H1 (cell line): ENCODE results near the gene MCFD2. TPM values are rescaled to one million over a fixed set of nuclear protein-coding genes. Genes with fewer than 3 reads are reported as not detected.

Experiments
- CTCF ChIA-PET: fragments of 300-600 bp; sonication (Branson Sonifier 250); formaldehyde crosslinking; loops from one replicate; lab custom pipeline; 2021; ENCODE audit not compliant: partially characterized antibody; lab: Charles Lee
- POLR2A ChIA-PET: fragments of 300-600 bp; sonication (Branson Sonifier 250); formaldehyde crosslinking; loops from one replicate; lab custom pipeline; 2021; ENCODE audit warnings: inconsistent platforms; ENCODE audit not compliant: partially characterized antibody; lab: Charles Lee
- DNase-seq, 2 experiments: peaks; one replicate each; pipeline versions ENCODE4 v3.0.0 to v3.0.0-alpha.2; 2010 to 2022; ENCODE audit warnings: low spot score in 2 of 2, low read depth in 1 of 2, mixed read lengths in 1 of 2
- FAIRE-seq: peaks from 2 replicates; lab custom pipeline; 2011; peaks lifted over from hg19 to GRCh38; lab: Jason Lieb, UNC
- H2AFZ ChIP-seq: 2 replicates; pipeline ENCODE4 v1.8.1; 2012; ENCODE audit warnings: low read length, inconsistent platforms
- H2AK5ac ChIP-seq: 2 replicates; pipeline ENCODE4 v1.6.1; 2013; ENCODE audit warnings: low read depth, low read length
- H2BK120ac ChIP-seq: replicated peaks from 2 replicates; pipeline ENCODE3; 2013; ENCODE audit warnings: low read depth, low read length, inconsistent platforms
- H2BK12ac ChIP-seq: 2 replicates; pipeline ENCODE4 v1.6.1; 2013; ENCODE audit warnings: low read depth, low read length
- H2BK15ac ChIP-seq: 2 replicates; pipeline ENCODE4 v1.6.1; 2013; ENCODE audit warnings: low read length
- H2BK20ac ChIP-seq: 2 replicates; pipeline ENCODE4 v1.6.1; 2013; ENCODE audit warnings: low read length
- H2BK5ac ChIP-seq: 2 replicates; pipeline ENCODE4 v1.6.1; 2013; ENCODE audit warnings: low read depth, low read length
- H3K14ac ChIP-seq: 2 replicates; pipeline ENCODE4 v1.6.1; 2013; ENCODE audit warnings: inconsistent platforms; ENCODE audit not compliant: insufficient read length
- H3K18ac ChIP-seq: 2 replicates; pipeline ENCODE4 v1.6.1; 2013; ENCODE audit warnings: low read length; ENCODE audit errors: extremely low read depth
- H3K23ac ChIP-seq: 2 replicates; pipeline ENCODE4 v1.6.1; 2013; ENCODE audit warnings: inconsistent platforms; ENCODE audit not compliant: insufficient read length
- H3K23me2 ChIP-seq: 2 replicates; pipeline ENCODE4 v1.6.1; 2013; ENCODE audit warnings: low read depth, low read length
- H3K27ac ChIP-seq: 2 replicates; pipeline ENCODE4 v1.6.1; 2011; ENCODE audit warnings: low read depth, low read length, inconsistent platforms
- H3K27me3 ChIP-seq, 4 experiments: replicated peaks in 1 of 4; 1 replicate in 1 of 4; 2 replicates in 3 of 4; pipeline versions ENCODE4 v1.6.1 to v1.8.1; 2011 to 2013; ENCODE audit warnings: low read length in 3 of 4, mild to moderate bottlenecking in 3 of 4, inconsistent platforms in 2 of 4, mixed read lengths in 2 of 4, moderate library complexity in 1 of 4; ENCODE audit not compliant: control insufficient read depth in 3 of 4, insufficient read depth in 3 of 4; ENCODE audit errors: extremely low read depth in 1 of 4
- H3K36me3 ChIP-seq, 4 experiments: 2 replicates each; pipeline versions ENCODE4 v1.6.1 to v1.8.1; 2011 to 2013; ENCODE audit warnings: mild to moderate bottlenecking in 4 of 4, low read length in 3 of 4, moderate library complexity in 2 of 4, control low read depth in 1 of 4, inconsistent platforms in 1 of 4; ENCODE audit not compliant: insufficient read depth in 4 of 4, control insufficient read depth in 2 of 4
- H3K4ac ChIP-seq: replicated peaks from 2 replicates; pipeline ENCODE3; 2013; ENCODE audit warnings: low read length, low read depth, mixed read lengths, inconsistent platforms; ENCODE audit not compliant: insufficient read length
- H3K4me1 ChIP-seq, 4 experiments: replicated peaks in 1 of 4; 1 replicate in 1 of 4; 2 replicates in 3 of 4; pipeline versions ENCODE4 v1.6.1 to v1.8.1; 2011 to 2013; ENCODE audit warnings: low read length in 3 of 4, inconsistent platforms in 2 of 4, mixed read lengths in 1 of 4; ENCODE audit not compliant: insufficient read depth in 4 of 4, control insufficient read depth in 3 of 4
- H3K4me2 ChIP-seq, 2 experiments: 2 replicates each; pipeline versions ENCODE4 v1.6.1 to v1.8.1; 2011 to 2013; ENCODE audit warnings: low read depth in 2 of 2, low read length in 2 of 2, control low read depth in 1 of 2, inconsistent platforms in 1 of 2, mild to moderate bottlenecking in 1 of 2; ENCODE audit not compliant: insufficient read depth in 1 of 2
- H3K4me3 ChIP-seq, 4 experiments: fragments of 200-600, 300-600 bp in 1 of 4; sonication (generic), shearing (Covaris generic), sonication (Bioruptor Twin) in 1 of 4; 2 replicates each; pipeline versions ENCODE4 v1.5.1 to v1.8.1; 2011 to 2016; ENCODE audit warnings: low read length in 4 of 4, low read depth in 3 of 4, control low read depth in 2 of 4, inconsistent platforms in 2 of 4, mild to moderate bottlenecking in 2 of 4, mixed read lengths in 1 of 4, moderate library complexity in 1 of 4; ENCODE audit not compliant: insufficient read depth in 2 of 4; ENCODE audit errors: extremely low read depth in 1 of 4
- H3K56ac ChIP-seq: replicated peaks from 2 replicates; pipeline ENCODE3; 2013; ENCODE audit warnings: low read depth, mild to moderate bottlenecking, mixed read lengths, low read length, inconsistent platforms; ENCODE audit not compliant: insufficient read length
- H3K79me1 ChIP-seq: 2 replicates; pipeline ENCODE4 v1.6.1; 2013; ENCODE audit warnings: low read depth, low read length, control low read depth
- H3K79me2 ChIP-seq, 2 experiments: 2 replicates each; pipeline versions ENCODE4 v1.6.1 to v1.8.1; 2012 to 2013; ENCODE audit warnings: low read length in 2 of 2, mild to moderate bottlenecking in 2 of 2, inconsistent platforms in 1 of 2; ENCODE audit not compliant: insufficient read depth in 2 of 2, control insufficient read depth in 1 of 2
- H3K9ac ChIP-seq, 4 experiments: replicated peaks in 1 of 4; 1 replicate in 1 of 4; 2 replicates in 3 of 4; pipeline versions ENCODE4 v1.6.1 to v1.8.1; 2011 to 2013; ENCODE audit warnings: low read depth in 3 of 4, low read length in 3 of 4, control low read depth in 2 of 4, mild to moderate bottlenecking in 2 of 4, moderate library complexity in 2 of 4, inconsistent platforms in 1 of 4; ENCODE audit errors: extremely low read depth in 1 of 4
- H3K9me3 ChIP-seq, 2 experiments: 2 replicates each; pipeline versions ENCODE4 v1.6.1 to v1.8.1; 2012 to 2013; ENCODE audit warnings: mild to moderate bottlenecking in 2 of 2, moderate library complexity in 2 of 2, control low read depth in 1 of 2, inconsistent platforms in 1 of 2, low read depth in 1 of 2, low read length in 1 of 2, mixed read lengths in 1 of 2; ENCODE audit not compliant: insufficient read depth in 2 of 2
- H4K20me1 ChIP-seq, 2 experiments: replicated peaks in 1 of 2; 2 replicates each; pipeline versions ENCODE3 to v1.8.1; 2011 to 2013; ENCODE audit warnings: inconsistent platforms in 2 of 2, low read length in 2 of 2, mild to moderate bottlenecking in 1 of 2; ENCODE audit not compliant: insufficient read depth in 2 of 2, control insufficient read depth in 1 of 2
- H4K5ac ChIP-seq: 2 replicates; pipeline ENCODE4 v1.6.1; 2013; ENCODE audit warnings: low read length, low read depth, mixed read lengths, inconsistent platforms; ENCODE audit not compliant: insufficient read length
- H4K8ac ChIP-seq: 2 replicates; pipeline ENCODE4 v1.8.0; 2013; ENCODE audit warnings: mild to moderate bottlenecking, moderate library complexity, low read length, inconsistent platforms; ENCODE audit not compliant: insufficient read depth; ENCODE audit errors: extremely low read depth
- H4K91ac ChIP-seq: replicated peaks from 2 replicates; pipeline ENCODE3; 2013; ENCODE audit warnings: low read length, mixed read lengths, inconsistent platforms; ENCODE audit not compliant: insufficient read length
- GTF2F1 ChIP-seq: IDR thresholded peaks from 2 replicates; pipeline ENCODE4 v1.6.1; 2012; ENCODE audit warnings: low read depth, low read length, improper control_type of control experiment, borderline replicate concordance
- HDAC2 ChIP-seq, 2 experiments: fragments of 300-600 bp in 1 of 2; sonication (generic) in 1 of 2; IDR thresholded peaks; 2 replicates each; pipeline ENCODE4 v1.6.1; 2011 to 2012; ENCODE audit warnings: low read depth in 2 of 2, low read length in 2 of 2, mild to moderate bottlenecking in 2 of 2, moderate library complexity in 2 of 2, borderline replicate concordance in 1 of 2, inconsistent platforms in 1 of 2
- POLR2AphosphoS5 ChIP-seq: IDR thresholded peaks from 2 replicates; pipeline ENCODE4 v1.6.1; 2011; ENCODE audit warnings: low read depth, low read length
- SIN3A ChIP-seq, 2 experiments: IDR thresholded peaks in 1 of 2; conservative IDR thresholded peaks in 1 of 2; 2 replicates each; pipeline ENCODE4 v1.6.1; 2011 to 2012; ENCODE audit warnings: low read length in 2 of 2, improper control_type of control experiment in 1 of 2, low read depth in 1 of 2, mild to moderate bottlenecking in 1 of 2
- WGBS, 2 experiments: shearing (Covaris generic) in 1 of 2; methylation state at CpG; one replicate each; pipeline versions ENCODE4 v1.1.6 to v1.1.7; 2013 to 2015; ENCODE audit warnings: low lambda C conversion rate in 2 of 2, mixed read lengths in 2 of 2, inconsistent platforms in 1 of 2, low coverage in 1 of 2, missing lambda C conversion rate in 1 of 2; ENCODE audit not compliant: insufficient replicate concordance in 2 of 2, insufficient coverage in 1 of 2, insufficient read length in 1 of 2; ENCODE audit errors: extremely low coverage in 1 of 2, missing lambda C conversion rate in 1 of 2; 5-methylcytosine and 5-hydroxymethylcytosine counted together
- polyA plus RNA-seq, 7 experiments: library from polyadenylated mRNA; depleted of rRNA in 3 of 7; stranded (reverse) in 5 of 7; unstranded in 2 of 7; fragments of >200 nt in 5 of 7; fragments of 200-250 nt in 2 of 7; gene quantifications; 1 replicate in 5 of 7; 2 replicates in 1 of 7; 4 replicates in 1 of 7; pipeline versions ENCODE4 v1.2.1 to v1.2.3, GENCODE V29; 2011 to 2013; ENCODE audit warnings: missing spikeins in 2 of 7, mixed read lengths in 2 of 7
- total RNA-seq: library from RNA; stranded (reverse); fragmentation: NEBNext Ultra II Directional; extraction: Animal tissue kit (Norgen Biotek cat#: 25700); gene quantifications from 2 replicates; pipeline ENCODE4 v1.2.1, GENCODE V29; 2021

MCFD2 gene
- total and polyA plus RNA-seq, 2 of the 8 experiments (the other 6 are each of a cell fraction or from before 2014, with no cell fraction given), result 35.2 to 76.2 TPM

DNA sequence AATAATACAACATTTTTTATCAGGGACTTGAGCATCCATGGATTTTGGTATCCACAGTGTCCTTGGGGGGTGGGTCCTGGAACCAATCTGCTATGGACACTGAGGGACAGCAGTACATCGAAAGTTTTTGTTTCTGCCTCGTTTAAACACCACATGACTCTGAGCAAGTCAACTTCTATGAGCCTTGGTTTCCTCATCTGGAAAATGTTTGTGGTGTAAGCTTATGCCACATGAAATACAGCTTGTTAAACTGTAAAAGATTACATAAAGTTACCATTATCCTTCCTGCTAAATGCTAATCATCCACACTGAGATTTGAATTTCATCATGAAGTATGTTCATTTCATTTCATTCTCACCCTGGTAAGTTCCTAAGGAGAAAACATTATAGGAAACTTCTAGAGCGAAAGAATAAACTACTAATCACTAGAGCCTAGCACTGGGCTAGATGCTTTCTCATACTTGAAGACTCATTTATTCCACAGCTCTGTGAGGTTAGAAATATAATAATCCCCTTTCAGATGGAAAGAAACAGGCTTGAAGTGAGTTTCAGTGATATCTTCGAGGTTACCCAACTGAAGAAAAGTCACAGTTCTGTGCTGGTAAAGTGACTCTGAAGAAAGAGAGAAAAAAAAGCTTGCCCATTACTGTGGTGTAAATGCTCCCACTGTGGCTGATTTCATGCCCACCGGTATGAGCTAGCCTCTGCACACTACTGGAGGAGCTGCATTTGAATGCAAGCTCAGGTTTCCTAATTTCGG lies 29.2 kb downstream of the MCFD2 start:
- 89% methylated on average over 6 of the region's 6 CpGs; no CpG with 5 or more reads in 1 of the 2 experiments for WGBS, 2 experiments
- no peak overlapping the region for H3K23ac ChIP-seq
- TF ChIP-seq POLR2AphosphoS5, result no peak
- no peak for TF ChIP-seq HDAC2 (IDR thresholded peaks at IDR 0.05; ENCODE audit: borderline replicate concordance in 1 of 2, low read depth in 2 of 2, low read length in 2 of 2)
- TF ChIP-seq SIN3A (conservative IDR thresholded peaks at IDR 0.05 in 1 of 2, IDR thresholded peaks at IDR 0.05 in 1 of 2; ENCODE audit: low read depth in 1 of 2, low read length in 2 of 2), result no peak
- no peak for TF ChIP-seq GTF2F1

More for the DNA sequence above, 29.2 kb downstream of the MCFD2 start:
- Histone ChIP-seq H3K4me2 (no peak overlapping the region), H3K9me3 (no peaks in the 10 kb centered on the region), H2BK20ac (no peak overlapping the region), H4K5ac (no peak overlapping the region), H4K20me1 (no peaks in the 10 kb centered on the region), H3K27ac (no peak overlapping the region), H3K36me3 (no peaks in the 10 kb centered on the region), H3K79me2 (no peaks in the 10 kb centered on the region), H3K23me2 (no peaks in the 10 kb centered on the region), H3K4ac (no peak overlapping the region), H4K8ac (no peak overlapping the region), H3K79me1 (no peaks in the 10 kb centered on the region), H2BK5ac (no peak overlapping the region), H2BK15ac (no peak overlapping the region), H3K27me3 (no peaks in the 10 kb centered on the region), H3K14ac (no peak overlapping the region), H3K9ac (no peak overlapping the region), H4K91ac (no peak overlapping the region), H3K56ac (no peak overlapping the region), H2BK120ac (no peak overlapping the region), H3K4me3 (no peak overlapping the region), H2AFZ (no peak overlapping the region), H3K18ac (no peak overlapping the region), H2AK5ac (no peak overlapping the region), H2BK12ac (no peak overlapping the region), H3K4me1 (peaks cover 0 to 7% (median 1%) of the 10 kb centered on the region in 4 experiments; a peak in 1 of 7 replicates)
- ChIA-PET CTCF (interaction anchor here (1.1 to 9.5 kb wide), 13 partner anchors 8 to 348 kb away, joined by 3 to 93 read pairs (median 3); no protein-coding TSS in a partner anchor), POLR2A (interaction anchor here (0.7 kb wide), 1 partner anchor 164 kb away, joined by 3 read pairs; no protein-coding TSS in a partner anchor)
- DNase-seq (no peak), FAIRE-seq (no peak)
